Tibial artery (tissue), 4 donors: ENCODE measurements around the gene OR5D16.

Source experiments
- DNase-seq, 2 donors: peaks; one replicate each; pipeline ENCODE4 v3.0.0-alpha.2; 2019
- H3K27ac ChIP-seq, 2 donors: fragments of 200-600 bp; sonication (generic) in 1 of 2; 1 replicate in 1 of 2; 2 replicates in 1 of 2; pipeline ENCODE4 v1.5.1; 2018 to 2019; ENCODE audit warnings: mild to moderate bottlenecking in 1 of 2
- H3K27me3 ChIP-seq, 2 donors: fragments of 200-600 bp; sonication (generic) in 1 of 2; one replicate each; pipeline versions ENCODE4 v1.5.1 to v1.6.0; 2016 to 2019
- H3K36me3 ChIP-seq, 3 donors: fragments of 200-600 bp; sonication (generic) in 2 of 3; one replicate each; pipeline ENCODE4 v1.5.1; 2016 to 2019; ENCODE audit warnings: mild to moderate bottlenecking in 2 of 3
- H3K4me1 ChIP-seq, 4 donors: fragments of 200-600 bp; sonication (generic) in 2 of 4; 1 replicate in 3 of 4; 2 replicates in 1 of 4; pipeline ENCODE4 v1.5.1; 2016 to 2019
- H3K4me3 ChIP-seq, 2 donors: fragments of 200-600 bp; sonication (generic) in 1 of 2; 1 replicate in 1 of 2; 2 replicates in 1 of 2; pipeline ENCODE4 v1.5.1; 2018 to 2019; ENCODE audit warnings: mild to moderate bottlenecking in 2 of 2
- H3K9me3 ChIP-seq, 3 donors: fragments of 200-600 bp; sonication (generic) in 1 of 3; one replicate each; pipeline ENCODE4 v1.5.1; 2016 to 2019
- CTCF ChIP-seq, 2 experiments: fragments of 200-600 bp in 1 of 2; fragments of 450-650 bp in 1 of 2; IDR thresholded peaks; one replicate each; pipeline ENCODE4 v1.5.1; 2017 to 2019; ENCODE audit warnings: antibody characterized with exemption in 2 of 2, mild to moderate bottlenecking in 1 of 2, moderate library complexity in 1 of 2
- intact Hi-C: fragments of 100-400 bp; cut with DNase I; formaldehyde crosslinking; loops from one replicate; pipeline ENCODE4 v1.15.0; 2023; ENCODE audit warnings: low total_unique reads

Gene OR5D16

GRCh38 chr11:55838452-55838851 is at the start of gene OR5D16:
TSS of gene OR5D16 (plus strand) at chr11:55838752. CDS start at chr11:55838752, 0 bp downstream.
- no peaks in the 10 kb centered on the region for H3K4me1 ChIP-seq
- intact Hi-C loops: no loop called here
- no peaks in the 10 kb centered on the region for H3K36me3 ChIP-seq
- DNase-seq: no peak
- no peaks in the 10 kb centered on the region for H3K27me3 ChIP-seq
- H3K9me3 ChIP-seq: no peaks in the 10 kb centered on the region
- H3K27ac ChIP-seq: no peak within 1 kb of the TSS
- no peak for TF ChIP-seq CTCF (IDR thresholded peaks at IDR 0.05)
- no peak within 1 kb of the TSS for H3K4me3 ChIP-seq

GRCh38 chr11:55791606-55792005 is 46.9 kb upstream of the OR5D16 start:
- H3K27ac ChIP-seq: no peak overlapping the region
- H3K9me3 ChIP-seq: no peaks in the 10 kb centered on the region
- no peak for DNase-seq
- intact Hi-C loops: no loop called here
- no peaks in the 10 kb centered on the region for H3K27me3 ChIP-seq
- H3K4me3 ChIP-seq: no peak overlapping the region
- TF ChIP-seq CTCF (IDR thresholded peaks at IDR 0.05): no peak
- H3K4me1 ChIP-seq: no peaks in the 10 kb centered on the region
- no peaks in the 10 kb centered on the region for H3K36me3 ChIP-seq

- DNase-seq: no peak
- no peak overlapping the region for H3K4me3 ChIP-seq
- no peak overlapping the region for H3K27ac ChIP-seq
- H3K36me3 ChIP-seq: no peaks in the 10 kb centered on the region
- no peaks in the 10 kb centered on the region for H3K9me3 ChIP-seq
- TF ChIP-seq CTCF (IDR thresholded peaks at IDR 0.05): no peak
- intact Hi-C loops: no loop called here
- H3K4me1 ChIP-seq: no peaks in the 10 kb centered on the region
- no peaks in the 10 kb centered on the region for H3K27me3 ChIP-seq
Measured at GRCh38 chr11:55793321-55793720, 45.2 kb upstream of the OR5D16 start.

GRCh38 chr11:55795256-55795655 is 43.3 kb upstream of the OR5D16 start, which contains the start of gene OR5D14:
TSS of gene OR5D14 (plus strand) at chr11:55795556. CDS start at chr11:55795556, 0 bp downstream.
- Histone ChIP-seq H3K27me3 (no peaks in the 10 kb centered on the region), H3K4me1 (no peaks in the 10 kb centered on the region), H3K27ac (no peak within 1 kb of the TSS), H3K4me3 (no peak within 1 kb of the TSS), H3K9me3 (no peaks in the 10 kb centered on the region), H3K36me3 (no peaks in the 10 kb centered on the region)
- TF ChIP-seq CTCF (IDR thresholded peaks at IDR 0.05): no peak
- DNase-seq: no peak
- intact Hi-C loops: no loop called here

GRCh38 chr11:55806248-55806647 is 32.3 kb upstream of the OR5D16 start:
- Histone ChIP-seq H3K4me3 (no peak overlapping the region), H3K27me3 (no peaks in the 10 kb centered on the region), H3K27ac (no peak overlapping the region), H3K36me3 (no peaks in the 10 kb centered on the region), H3K9me3 (peaks cover 0 to 11% (median 0%) of the 10 kb centered on the region in 3 donors), H3K4me1 (no peaks in the 10 kb centered on the region)
- intact Hi-C loops: no loop called here
- DNase-seq: no peak
- TF ChIP-seq CTCF (IDR thresholded peaks at IDR 0.05): no peak

GRCh38 chr11:55811067-55811466 is 27.5 kb upstream of the OR5D16 start, which contains the start of gene OR5L1:
TSS of gene OR5L1 (plus strand) at chr11:55811367. CDS start at chr11:55811467, 100 bp downstream.
- Histone ChIP-seq H3K27ac (no peak within 1 kb of the TSS), H3K4me1 (no peaks in the 10 kb centered on the region), H3K4me3 (no peak within 1 kb of the TSS), H3K9me3 (peaks cover 0 to 5% (median 0%) of the 10 kb centered on the region in 3 donors), H3K36me3 (no peaks in the 10 kb centered on the region), H3K27me3 (no peaks in the 10 kb centered on the region)
- intact Hi-C loops: no loop called here
- no peak for DNase-seq
- TF ChIP-seq CTCF (IDR thresholded peaks at IDR 0.05): no peak
